ENCODE measurements around the gene RNF123.

DNA sequence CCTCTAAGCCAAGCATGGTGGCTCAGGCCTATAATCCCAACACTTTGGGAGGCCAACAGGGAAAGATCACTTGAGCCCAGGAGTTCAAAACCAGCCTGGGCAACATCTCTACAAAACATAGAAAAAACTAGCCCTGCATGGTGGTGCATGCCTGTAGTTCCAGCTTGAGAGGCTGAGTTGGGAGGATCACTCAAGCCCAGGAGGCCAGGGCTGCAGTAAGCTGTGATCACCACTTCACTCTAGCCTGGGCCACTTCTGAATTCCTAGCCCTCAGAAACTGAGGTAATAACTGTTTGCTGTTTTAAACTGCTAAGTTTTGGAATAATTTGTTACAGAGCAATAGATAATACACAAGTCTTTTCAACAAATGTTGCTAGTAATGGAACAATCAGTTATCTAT lies 80.6 kb downstream of the RNF123 start:
- no peak for TF ChIP-seq POLR2A (IDR thresholded peaks at IDR 0.05)
- TF ChIP-seq, protein P1, sequence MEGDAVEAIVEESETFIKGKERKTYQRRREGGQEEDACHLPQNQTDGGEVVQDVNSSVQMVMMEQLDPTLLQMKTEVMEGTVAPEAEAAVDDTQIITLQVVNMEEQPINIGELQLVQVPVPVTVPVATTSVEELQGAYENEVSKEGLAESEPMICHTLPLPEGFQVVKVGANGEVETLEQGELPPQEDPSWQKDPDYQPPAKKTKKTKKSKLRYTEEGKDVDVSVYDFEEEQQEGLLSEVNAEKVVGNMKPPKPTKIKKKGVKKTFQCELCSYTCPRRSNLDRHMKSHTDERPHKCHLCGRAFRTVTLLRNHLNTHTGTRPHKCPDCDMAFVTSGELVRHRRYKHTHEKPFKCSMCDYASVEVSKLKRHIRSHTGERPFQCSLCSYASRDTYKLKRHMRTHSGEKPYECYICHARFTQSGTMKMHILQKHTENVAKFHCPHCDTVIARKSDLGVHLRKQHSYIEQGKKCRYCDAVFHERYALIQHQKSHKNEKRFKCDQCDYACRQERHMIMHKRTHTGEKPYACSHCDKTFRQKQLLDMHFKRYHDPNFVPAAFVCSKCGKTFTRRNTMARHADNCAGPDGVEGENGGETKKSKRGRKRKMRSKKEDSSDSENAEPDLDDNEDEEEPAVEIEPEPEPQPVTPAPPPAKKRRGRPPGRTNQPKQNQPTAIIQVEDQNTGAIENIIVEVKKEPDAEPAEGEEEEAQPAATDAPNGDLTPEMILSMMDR (IDR thresholded peaks at IDR 0.05): no peak
